H9 (cell line): Measurements from ENCODE around the gene CLK3. TPM values are rescaled to one million over a fixed set of nuclear protein-coding genes. Genes with fewer than 3 reads are reported as not detected.

Source experiments
- DNase-seq: peaks from one replicate; pipeline ENCODE4 v3.0.0-alpha.2; 2017
- H2AFZ ChIP-seq: one replicate; pipeline ENCODE4 v1.6.1; 2013; ENCODE audit warnings: mild to moderate bottlenecking, low read length, control low read depth, moderate library complexity
- H2AK5ac ChIP-seq: 2 replicates; pipeline ENCODE4 v1.6.1; 2013; ENCODE audit warnings: low read length, control low read depth, mixed read lengths; ENCODE audit not compliant: insufficient read length
- H2BK120ac ChIP-seq: one replicate; pipeline ENCODE4 v1.6.1; 2013; ENCODE audit warnings: low read depth, mild to moderate bottlenecking, low read length, control low read depth, inconsistent platforms; ENCODE audit not compliant: poor library complexity, severe bottlenecking
- H2BK12ac ChIP-seq: 2 replicates; pipeline ENCODE4 v1.6.1; 2013; ENCODE audit warnings: low read length, control low read depth, mixed read lengths, low read depth; ENCODE audit not compliant: insufficient read length
- H2BK15ac ChIP-seq: 2 replicates; pipeline ENCODE4 v1.6.1; 2013; ENCODE audit warnings: low read depth, low read length, control low read depth
- H2BK20ac ChIP-seq: one replicate; pipeline ENCODE4 v1.6.1; 2013; ENCODE audit warnings: low read depth, mild to moderate bottlenecking, low read length, control low read depth, inconsistent platforms; ENCODE audit not compliant: poor library complexity, severe bottlenecking
- H2BK5ac ChIP-seq: 2 replicates; pipeline ENCODE4 v1.6.1; 2013; ENCODE audit warnings: low read length, control low read depth, mixed read lengths; ENCODE audit not compliant: insufficient read length
- H3K14ac ChIP-seq: 2 replicates; pipeline ENCODE4 v1.6.1; 2013; ENCODE audit warnings: low read length, control low read depth; ENCODE audit not compliant: insufficient read depth
- H3K18ac ChIP-seq: 2 replicates; pipeline ENCODE4 v1.6.1; 2013; ENCODE audit warnings: low read depth, mild to moderate bottlenecking, mixed read lengths, low read length, control low read depth; ENCODE audit not compliant: insufficient read length
- H3K23ac ChIP-seq: 2 replicates; pipeline ENCODE4 v1.6.1; 2013; ENCODE audit warnings: low read length, control low read depth, mixed read lengths, low read depth; ENCODE audit not compliant: insufficient read length
- H3K23me2 ChIP-seq: 2 replicates; pipeline ENCODE4 v1.6.1; 2013; ENCODE audit warnings: low read depth, mild to moderate bottlenecking, mixed read lengths, low read length, control low read depth; ENCODE audit not compliant: insufficient read length, poor library complexity, severe bottlenecking
- H3K27ac ChIP-seq: 2 replicates; pipeline ENCODE4 v1.5.1; 2013; ENCODE audit warnings: low read length, control low read depth, mixed read lengths, low read depth; ENCODE audit not compliant: insufficient read length
- H3K27me3 ChIP-seq: 2 replicates; pipeline ENCODE4 v1.6.1; 2013; ENCODE audit warnings: low read length, control low read depth, inconsistent platforms; ENCODE audit not compliant: insufficient read depth
- H3K4ac ChIP-seq: 2 replicates; pipeline ENCODE4 v1.6.1; 2013; ENCODE audit warnings: low read depth, mild to moderate bottlenecking, control low read depth, inconsistent platforms, low read length, moderate library complexity
- H3K4me1 ChIP-seq: 2 replicates; pipeline ENCODE4 v1.6.1; 2013; ENCODE audit warnings: low read length, control low read depth, inconsistent platforms; ENCODE audit not compliant: insufficient read depth
- H3K4me2 ChIP-seq: 2 replicates; pipeline ENCODE4 v1.6.1; 2013; ENCODE audit warnings: low read length, control low read depth, mixed read lengths; ENCODE audit not compliant: insufficient read length, insufficient read depth
- H3K56ac ChIP-seq: 2 replicates; pipeline ENCODE4 v1.6.1; 2013; ENCODE audit warnings: low read depth, mild to moderate bottlenecking, mixed read lengths, low read length, control low read depth; ENCODE audit not compliant: insufficient read length
- H3K79me1 ChIP-seq: 2 replicates; pipeline ENCODE4 v1.6.1; 2013; ENCODE audit warnings: low read depth, mild to moderate bottlenecking, moderate library complexity, low read length, control low read depth, inconsistent platforms; ENCODE audit not compliant: insufficient read depth, poor library complexity, severe bottlenecking
- H3K79me2 ChIP-seq: 2 replicates; pipeline ENCODE4 v1.6.1; 2013; ENCODE audit warnings: low read length, control low read depth, inconsistent platforms; ENCODE audit not compliant: insufficient read depth
- H3K9ac ChIP-seq: 2 replicates; pipeline ENCODE4 v1.6.1; 2013; ENCODE audit warnings: low read length, control low read depth, mixed read lengths; ENCODE audit not compliant: insufficient read length; ENCODE audit errors: extremely low read depth
- H3K9me3 ChIP-seq: one replicate; pipeline ENCODE4 v1.6.1; 2013; ENCODE audit warnings: low read depth, low read length, inconsistent platforms; ENCODE audit not compliant: control insufficient read depth
- H3T11ph ChIP-seq: one replicate; pipeline ENCODE4 v1.6.1; 2013; ENCODE audit warnings: mild to moderate bottlenecking, low read length, control low read depth, inconsistent platforms
- H4K20me1 ChIP-seq: one replicate; pipeline ENCODE4 v1.6.1; 2013; ENCODE audit not compliant: control insufficient read depth, insufficient read length, insufficient read depth
- H4K5ac ChIP-seq: 2 replicates; pipeline ENCODE4 v1.6.1; 2013; ENCODE audit warnings: low read depth, mild to moderate bottlenecking, mixed read lengths, low read length, control low read depth; ENCODE audit not compliant: insufficient read length
- H4K8ac ChIP-seq: replicated peaks from 2 replicates; pipeline ENCODE4 v1.6.1; 2013; ENCODE audit warnings: low read length, control low read depth, mixed read lengths, low read depth; ENCODE audit not compliant: insufficient read length
- H4K91ac ChIP-seq: 2 replicates; pipeline ENCODE4 v1.6.1; 2013; ENCODE audit warnings: low read depth, mild to moderate bottlenecking, moderate library complexity, mixed read lengths, low read length, control low read depth; ENCODE audit not compliant: insufficient read length
- H3K27ac Mint-ChIP-seq, 3 experiments: 2 replicates in 2 of 3; 3 replicates in 1 of 3; pipeline ENCODE4 v1.8.0; 2020 to 2021; ENCODE audit warnings: mixed read lengths in 3 of 3, mild to moderate bottlenecking in 1 of 3, moderate library complexity in 1 of 3
- H3K27me3 Mint-ChIP-seq: 2 replicates; pipeline ENCODE4 v1.8.0; 2021; ENCODE audit warnings: low read depth, mild to moderate bottlenecking, moderate library complexity, mixed read lengths
- H3K36me3 Mint-ChIP-seq, 3 experiments: 2 replicates in 2 of 3; 3 replicates in 1 of 3; pipeline ENCODE4 v1.8.0; 2020 to 2021; ENCODE audit warnings: low read depth in 3 of 3, mixed read lengths in 3 of 3; ENCODE audit not compliant: insufficient read depth in 1 of 3
- H3K4me1 Mint-ChIP-seq, 2 experiments: 2 replicates each; pipeline ENCODE4 v1.8.0; 2020; ENCODE audit warnings: mixed read lengths in 2 of 2
- H3K4me3 Mint-ChIP-seq, 2 experiments: 2 replicates in 1 of 2; 3 replicates in 1 of 2; pipeline ENCODE4 v1.8.0; 2020 to 2021; ENCODE audit warnings: mild to moderate bottlenecking in 2 of 2, mixed read lengths in 2 of 2, moderate library complexity in 1 of 2
- H3K9me3 Mint-ChIP-seq, 2 experiments: 2 replicates in 1 of 2; 3 replicates in 1 of 2; pipeline ENCODE4 v1.8.0; 2020; ENCODE audit warnings: mild to moderate bottlenecking in 2 of 2, mixed read lengths in 2 of 2, moderate library complexity in 1 of 2
- CTCF ChIP-seq: fragments of 200-600 bp; sonication (generic); conservative IDR thresholded peaks from 3 replicates; pipeline ENCODE4 v1.8.0; 2021; ENCODE audit warnings: antibody characterized with exemption, mild to moderate bottlenecking
- WGBS: extraction: QIAGEN DNeasy Blood & Tissue Kit; methylation state at CpG from one replicate; pipeline ENCODE4 v1.1.7; 2013; ENCODE audit warnings: missing lambda C conversion rate, low lambda C conversion rate, mixed read lengths; ENCODE audit not compliant: insufficient read length; ENCODE audit errors: extremely low coverage; 5-methylcytosine and 5-hydroxymethylcytosine counted together
- total RNA-seq: library from RNA; stranded (reverse); gene quantifications from 2 replicates; pipeline ENCODE4 v1.2.1, GENCODE V29; 2021

The CLK3 gene
- total RNA-seq, 1 experiment from 2014 or later, result 40.8 TPM

DNA sequence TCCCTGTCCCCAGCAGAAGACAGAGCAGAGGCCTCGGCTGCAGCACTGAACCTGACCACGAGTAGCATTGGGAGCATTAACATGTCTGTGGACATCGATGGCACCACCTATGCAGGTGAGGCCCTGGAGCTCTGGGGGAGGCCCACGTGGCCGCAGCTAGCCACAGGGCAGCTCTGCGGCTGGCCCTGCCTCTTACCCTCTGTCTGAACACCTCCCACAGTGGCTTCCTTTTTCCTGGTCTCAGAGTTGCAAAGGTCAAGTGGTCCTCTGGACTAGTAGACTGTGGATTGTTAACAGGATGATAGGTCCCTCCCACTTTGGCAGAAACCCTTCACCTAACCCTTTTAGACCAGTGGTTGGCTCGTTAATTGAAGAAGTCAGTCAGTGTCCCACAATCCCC, 22.5 kb upstream of the CLK3 start:
- no peak overlapping the region for H3K56ac ChIP-seq
- H3K23ac ChIP-seq, result no peak overlapping the region
- no peak overlapping the region for H2BK20ac ChIP-seq
- H3K27ac ChIP-seq, result no peak overlapping the region
- H2BK12ac ChIP-seq, result no peak overlapping the region
- H2AFZ ChIP-seq, result no peak overlapping the region
- peaks cover 10 to 17% of the 10 kb centered on the region in 2 experiments for H3K4me1 Mint-ChIP-seq
- H3K23me2 ChIP-seq, result no peaks in the 10 kb centered on the region
- no peak overlapping the region for H3K9ac ChIP-seq
- no peak overlapping the region for H4K5ac ChIP-seq
- H3K4me2 ChIP-seq, result no peak overlapping the region
- TF ChIP-seq CTCF, result no peak
- no peaks in the 10 kb centered on the region for H4K20me1 ChIP-seq
- H2BK5ac ChIP-seq, result no peak overlapping the region
- DNase-seq, result no peak
- no peaks in the 10 kb centered on the region for H3K9me3 Mint-ChIP-seq
- no peaks in the 10 kb centered on the region for H3K79me2 ChIP-seq
- no peak overlapping the region for H3K18ac ChIP-seq
- no peaks in the 10 kb centered on the region for H3K27me3 Mint-ChIP-seq
- H3K14ac ChIP-seq, result no peak overlapping the region
- no peaks in the 10 kb centered on the region for H3K9me3 ChIP-seq
- H2BK120ac ChIP-seq, result no peak overlapping the region
- WGBS, result no CpG with 5 or more reads among the region's 7 CpGs
- H3K4me3 Mint-ChIP-seq, result no peak overlapping the region
- H3K27me3 ChIP-seq, result no peaks in the 10 kb centered on the region
- H3K4me1 ChIP-seq, result 0 out of 2 replicates have a peak, but pooled peaks cover 1% of the 10 kb centered on the region
- H3T11ph ChIP-seq, result no peak overlapping the region
- H3K36me3 Mint-ChIP-seq, result peaks cover 54 to 86% (median 74%) of the 10 kb centered on the region in 3 experiments
- no peak overlapping the region for H2AK5ac ChIP-seq
- no peak overlapping the region for H4K91ac ChIP-seq
- H3K79me1 ChIP-seq, result no peaks in the 10 kb centered on the region
- no peak overlapping the region for H3K4ac ChIP-seq
- no peak overlapping the region for H3K27ac Mint-ChIP-seq
- no peak overlapping the region for H2BK15ac ChIP-seq
- no peak overlapping the region for H4K8ac ChIP-seq
